ENCODE results near the gene SLC25A1. TPM values are rescaled to one million over a fixed set of nuclear protein-coding genes. Genes with fewer than 3 reads are reported as not detected.
A peak's percentile ranks its signal among the peaks of the same experiment; 100 is the strongest.

Gene SLC25A1
- total RNA-seq, 6 experiments from 2014 or later = 80.2 to 128 (median 114) TPM

- no peak for TF ChIP-seq POLR2A (IDR thresholded peaks at IDR 0.05)
- TF ChIP-seq CTCF (IDR thresholded peaks at IDR 0.05) = no peak
- peaks cover 0 to 3% (median 0%) of the 10 kb centered on the region in 4 donors for H3K4me1 ChIP-seq
- H3K27ac ChIP-seq = no peak overlapping the region
- no peak overlapping the region for H3K4me3 ChIP-seq
- DNase-seq (peak in 1 of 3 donors; percentile 46), ATAC-seq (no peak)
- WGBS (ENCODE audit: insufficient coverage, low coverage, low lambda C conversion rate, missing lambda C conversion rate) = 22% methylated on average over 17 of the region's 68 CpGs
- no peaks in the 10 kb centered on the region for H3K36me3 ChIP-seq
- intact Hi-C loops (cut with DNase I) = no loop called here
- peaks cover 0 to 19% of the 10 kb centered on the region in 2 donors for H3K27me3 ChIP-seq
- H3K9me3 ChIP-seq = no peaks in the 10 kb centered on the region
Measured at GRCh38 chr22:19150482-19151328, 27.8 kb downstream of the SLC25A1 start.

DNA sequence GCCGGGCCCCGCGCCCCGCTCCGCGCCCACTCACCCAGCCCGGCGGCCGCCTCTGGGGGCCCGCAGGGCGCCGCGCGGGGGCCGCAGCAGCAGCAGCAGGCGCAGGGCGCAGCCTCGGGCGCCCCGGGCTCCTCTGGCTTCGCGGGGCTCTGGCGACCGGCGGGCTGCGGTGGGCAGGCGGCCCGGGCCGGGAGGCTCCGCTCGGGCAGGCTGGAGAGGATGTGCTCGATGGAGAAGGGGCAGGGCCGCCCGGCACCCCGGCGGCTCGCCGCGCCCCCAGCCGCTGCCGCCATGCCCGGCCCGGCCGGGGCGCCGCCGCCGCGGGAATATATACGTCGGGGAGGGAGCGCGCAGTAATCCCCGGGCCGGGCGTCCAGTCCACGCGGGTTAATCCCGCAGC, 28.5 kb downstream of the SLC25A1 start, which contains the start of gene GSC2:
Gene GSC2 (minus strand): TSS at position 302 of the 400 bp plus-strand sequence. CDS start 9 bp downstream, at position 293.
- Histone ChIP-seq H3K27ac (no peak within 1 kb of the TSS), H3K4me3 (peak within 1 kb of the TSS in 1 of 3 donors; percentile 2), H3K27me3 (peaks cover 0 to 19% of the 10 kb centered on the region in 2 donors), H3K9me3 (no peaks in the 10 kb centered on the region), H3K4me1 (peaks cover 0 to 3% (median 0%) of the 10 kb centered on the region in 4 donors), H3K36me3 (no peaks in the 10 kb centered on the region)
- intact Hi-C loops (cut with DNase I) = no loop called here
- ATAC-seq = no peak
- TF ChIP-seq POLR2A (IDR thresholded peaks at IDR 0.05) = no peak
- no peak for TF ChIP-seq CTCF (IDR thresholded peaks at IDR 0.05)
- no CpG with 5 or more reads among the region's 59 CpGs for WGBS (ENCODE audit: insufficient coverage, low coverage, low lambda C conversion rate, missing lambda C conversion rate)
- no peak for DNase-seq

DNA sequence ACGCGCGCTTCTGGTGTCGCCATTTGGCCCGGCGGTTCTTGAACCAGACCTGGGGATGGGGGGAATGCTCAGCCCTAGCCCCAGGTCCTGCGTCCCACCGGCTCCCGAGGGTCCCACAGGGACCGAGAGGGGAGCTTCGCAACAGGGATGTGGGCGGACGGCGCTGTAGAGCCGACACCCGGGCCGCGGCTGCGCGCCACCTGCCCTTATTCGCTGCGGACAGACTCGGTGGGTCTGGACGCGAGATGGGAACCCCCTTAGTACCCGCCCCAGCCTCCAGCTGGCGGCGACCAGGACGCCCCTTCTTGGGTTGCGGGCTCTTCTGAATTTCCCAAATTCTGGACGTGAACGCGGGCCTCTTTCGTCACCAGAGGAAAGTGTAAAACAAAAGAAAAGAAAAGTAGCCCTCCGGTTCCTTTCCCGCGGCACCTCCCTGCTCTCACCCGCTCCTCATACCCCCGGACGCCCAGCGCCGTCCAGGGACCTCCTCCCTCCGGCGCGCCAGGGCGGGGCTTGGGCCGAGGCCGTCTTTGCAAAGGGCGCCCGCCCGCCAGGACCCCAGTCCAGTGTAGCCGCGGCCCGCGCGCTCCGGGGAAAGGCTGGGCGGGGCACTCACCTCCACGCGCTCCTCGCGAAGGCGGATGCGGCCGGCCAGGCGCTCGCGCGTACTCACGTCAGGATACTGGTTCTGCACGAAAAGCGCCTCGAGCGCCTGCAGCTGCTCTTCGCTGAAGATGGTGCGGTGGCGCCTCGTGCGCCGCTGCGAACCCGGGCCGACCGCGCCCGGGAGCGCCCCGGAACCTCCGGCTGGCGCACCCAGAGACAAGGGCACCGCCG, 29.3 kb downstream of the SLC25A1 start:
- no peak for TF ChIP-seq POLR2A (IDR thresholded peaks at IDR 0.05)
- TF ChIP-seq CTCF (IDR thresholded peaks at IDR 0.05) = no peak
- no peaks in the 10 kb centered on the region for H3K36me3 ChIP-seq
- H3K9me3 ChIP-seq = no peaks in the 10 kb centered on the region
- DNase-seq (peak in 1 of 3 donors; percentile 42), ATAC-seq (no peak)
- peaks cover 0 to 3% (median 0%) of the 10 kb centered on the region in 4 donors for H3K4me1 ChIP-seq
- H3K27me3 ChIP-seq = peaks cover 0 to 19% of the 10 kb centered on the region in 2 donors
- 4% methylated on average over 13 of the region's 92 CpGs for WGBS (ENCODE audit: insufficient coverage, low coverage, low lambda C conversion rate, missing lambda C conversion rate)
- no peak overlapping the region for H3K27ac ChIP-seq
- intact Hi-C loops (cut with DNase I) = no loop called here
- peak overlapping the region in 1 of 3 donors; percentile 2 for H3K4me3 ChIP-seq

DNA sequence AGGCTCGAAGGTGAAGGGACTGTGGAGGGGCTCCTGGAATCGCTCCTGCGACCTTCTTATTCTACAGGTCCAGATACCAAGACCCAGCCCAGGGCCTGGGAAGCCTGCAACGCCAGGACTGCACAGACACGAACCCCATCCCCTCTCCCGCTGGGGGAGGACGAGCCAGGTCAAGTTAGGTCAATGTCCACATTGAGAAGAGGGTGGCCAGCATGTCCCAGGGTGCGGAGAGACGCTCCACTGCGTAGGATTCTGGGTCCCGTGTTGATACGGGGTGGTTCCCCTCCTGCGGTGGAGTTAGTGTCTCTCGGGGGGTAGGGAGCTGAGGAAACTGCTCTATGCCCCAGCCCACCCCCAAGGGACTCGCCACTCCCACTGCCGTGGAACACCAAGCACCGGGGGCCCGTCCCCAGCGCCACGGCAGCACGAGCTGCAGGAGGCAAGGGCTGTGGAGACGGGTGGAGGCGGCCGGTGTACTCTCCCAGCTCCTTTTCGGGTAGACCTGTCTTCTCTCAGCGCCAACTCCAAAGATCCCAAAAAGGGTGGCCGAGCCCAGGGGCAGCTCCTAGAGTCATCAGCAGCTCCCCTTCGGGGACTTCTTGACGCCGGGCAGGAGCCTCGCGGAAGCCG, 30.0 kb downstream of the SLC25A1 start:
- Histone ChIP-seq H3K4me1 (peaks cover 0 to 7% (median 2%) of the 10 kb centered on the region in 4 donors), H3K27me3 (peaks cover 0 to 19% of the 10 kb centered on the region in 2 donors), H3K4me3 (no peak overlapping the region), H3K27ac (no peak overlapping the region), H3K36me3 (no peaks in the 10 kb centered on the region), H3K9me3 (no peaks in the 10 kb centered on the region)
- intact Hi-C loops (cut with DNase I) = no loop called here
- WGBS (ENCODE audit: insufficient coverage, low coverage, low lambda C conversion rate, missing lambda C conversion rate) = 58% methylated on average over 3 of the region's 33 CpGs
- ATAC-seq (no peak), DNase-seq (peak in 1 of 3 donors; percentile 43)
- TF ChIP-seq POLR2A (IDR thresholded peaks at IDR 0.05) (no peak), CTCF (IDR thresholded peaks at IDR 0.05) (no peak)
